Stimulated activated CD4-positive, alpha-beta T cell treated with anti-CD3 and anti-CD28 coated beads, Interleukin-15, amount 100 ng/mL, for 24 hours (primary cell): ENCODE data around the gene FBXO8.

ENCODE experiments used
- DNase-seq: peaks from one replicate; pipeline ENCODE4 v3.0.0-alpha.2; 2020

The FBXO8 gene

DNA sequence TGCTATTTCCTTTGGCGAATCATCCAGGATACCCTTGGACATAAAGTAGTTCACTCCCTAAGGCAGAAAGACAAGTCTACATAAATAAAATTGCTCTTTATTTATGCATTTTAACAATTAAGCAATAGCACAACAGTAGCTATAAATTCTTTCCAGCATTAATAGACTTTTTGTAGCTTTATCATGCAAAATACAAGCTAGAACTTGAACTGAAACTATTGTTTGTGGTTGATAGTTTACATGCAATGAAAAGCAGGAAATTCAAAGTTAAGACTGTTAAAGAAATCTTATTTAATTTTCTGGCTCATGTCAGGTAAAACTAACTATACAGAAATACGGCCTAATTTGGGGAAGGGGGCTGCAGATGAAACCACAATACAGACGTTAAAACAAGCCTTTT is 42.3 kb downstream of the FBXO8 start:
- no peak for DNase-seq

DNA sequence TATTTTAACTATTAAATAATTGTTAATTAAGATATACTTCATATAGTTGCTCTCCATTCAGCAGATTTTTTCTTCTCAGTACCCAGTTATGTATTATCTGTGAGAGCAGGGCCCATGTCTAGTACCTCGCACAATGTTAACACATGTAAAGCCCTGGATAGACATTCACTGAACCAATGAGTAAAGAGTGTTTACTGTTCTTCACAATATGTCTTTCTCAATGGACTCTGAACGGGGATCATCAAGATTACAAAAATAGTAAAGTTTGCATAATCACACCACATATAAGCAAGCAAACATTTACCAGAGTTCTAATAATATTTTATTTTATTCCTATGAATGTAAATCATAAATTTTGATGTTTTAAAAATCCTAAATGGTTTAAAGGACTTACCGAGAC is 47.1 kb downstream of the FBXO8 start:
- no peak for DNase-seq

- DNase-seq, result no peak
These were observed 52.8 kb downstream of the FBXO8 start for GRCh38 chr4:174230680-174231079.

DNA sequence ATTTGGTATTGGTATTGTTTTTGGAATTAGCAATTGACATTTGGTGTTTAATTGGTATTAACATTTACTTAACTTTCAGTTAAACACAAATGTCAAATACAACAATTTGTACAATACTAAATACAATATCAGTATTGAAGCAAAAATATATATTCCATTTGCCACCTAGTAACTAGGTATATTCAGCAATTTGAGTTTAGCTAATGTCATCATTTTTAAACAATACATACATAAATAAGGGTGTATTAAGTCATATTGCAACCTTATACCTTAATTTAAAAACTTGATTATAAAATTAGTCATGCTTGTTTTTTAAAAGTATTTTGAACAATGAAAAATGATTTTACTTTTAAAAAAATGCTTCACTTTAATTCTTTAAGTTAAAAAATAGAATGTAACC is 53.3 kb downstream of the FBXO8 start:
- DNase-seq, result no peak

GRCh38 chr4:174228988-174229387 is 54.5 kb downstream of the FBXO8 start:
- DNase-seq, result no peak

GRCh38 chr4:174225349-174226049 is 58.0 kb downstream of the FBXO8 start:
- no peak for DNase-seq

- no peak for DNase-seq
These were observed 58.9 kb downstream of the FBXO8 start for GRCh38 chr4:174224550-174224949.

DNA sequence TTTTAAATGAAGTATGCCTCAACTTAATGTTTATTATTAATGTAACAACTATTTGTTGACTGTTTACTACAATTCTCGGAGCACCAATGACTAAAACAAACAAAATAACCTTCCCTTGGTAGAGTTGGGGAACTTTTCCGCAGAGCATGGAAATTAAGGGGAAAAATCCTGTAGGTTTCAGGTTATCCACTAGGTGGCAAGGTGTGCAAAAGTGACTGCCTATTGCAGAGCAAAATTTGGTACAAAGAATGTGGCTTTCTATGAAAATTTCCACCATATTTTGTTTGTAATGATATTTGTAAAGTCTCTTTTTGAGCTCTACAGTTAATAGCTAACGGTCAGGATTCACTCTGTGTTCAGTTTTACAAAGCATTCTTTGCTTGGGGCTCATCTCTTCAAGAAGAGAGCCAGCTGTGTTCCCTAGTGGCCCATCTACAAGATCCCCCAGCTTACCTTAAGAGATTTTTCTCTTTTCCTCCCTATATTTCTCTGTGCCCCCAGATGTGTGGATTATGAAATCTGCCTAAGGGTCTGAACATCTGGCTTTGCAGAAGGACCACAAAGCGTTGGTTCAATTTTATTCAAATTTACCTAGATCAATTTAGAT is 61.1 kb downstream of the FBXO8 start:
- DNase-seq, result no peak

DNA sequence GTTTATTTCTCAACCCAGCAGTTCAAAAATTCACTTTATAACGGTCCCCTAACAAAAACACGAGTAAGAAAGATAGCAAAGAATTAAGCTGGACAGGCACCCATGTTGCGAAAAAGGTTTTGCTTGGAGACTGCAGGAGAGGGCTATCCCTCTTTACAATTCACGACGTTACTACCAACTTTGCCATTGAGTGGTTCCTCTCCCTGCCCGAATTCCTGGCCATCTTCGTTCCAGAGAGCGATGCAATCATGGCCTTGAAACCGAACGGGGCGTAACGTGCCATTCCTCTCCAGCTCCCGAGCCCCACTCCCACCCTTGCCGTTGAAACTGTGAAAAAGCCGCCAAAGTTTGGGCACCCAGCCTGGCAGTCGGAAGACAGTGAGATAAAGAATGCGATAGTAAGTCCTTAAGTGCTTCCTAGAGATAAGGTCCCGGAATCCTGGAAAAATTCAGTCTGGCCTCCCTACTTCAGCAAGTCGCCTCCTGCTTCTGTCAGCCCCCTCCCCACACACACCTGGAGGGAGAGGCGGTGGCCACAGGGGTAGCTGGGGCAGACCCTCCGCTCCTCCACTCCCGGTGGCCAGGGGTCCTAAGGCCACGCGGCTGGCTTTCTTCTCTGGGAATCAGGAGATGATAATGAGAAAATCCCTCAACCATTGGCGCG is 65.2 kb downstream of the FBXO8 start:
- no peak for DNase-seq

DNA sequence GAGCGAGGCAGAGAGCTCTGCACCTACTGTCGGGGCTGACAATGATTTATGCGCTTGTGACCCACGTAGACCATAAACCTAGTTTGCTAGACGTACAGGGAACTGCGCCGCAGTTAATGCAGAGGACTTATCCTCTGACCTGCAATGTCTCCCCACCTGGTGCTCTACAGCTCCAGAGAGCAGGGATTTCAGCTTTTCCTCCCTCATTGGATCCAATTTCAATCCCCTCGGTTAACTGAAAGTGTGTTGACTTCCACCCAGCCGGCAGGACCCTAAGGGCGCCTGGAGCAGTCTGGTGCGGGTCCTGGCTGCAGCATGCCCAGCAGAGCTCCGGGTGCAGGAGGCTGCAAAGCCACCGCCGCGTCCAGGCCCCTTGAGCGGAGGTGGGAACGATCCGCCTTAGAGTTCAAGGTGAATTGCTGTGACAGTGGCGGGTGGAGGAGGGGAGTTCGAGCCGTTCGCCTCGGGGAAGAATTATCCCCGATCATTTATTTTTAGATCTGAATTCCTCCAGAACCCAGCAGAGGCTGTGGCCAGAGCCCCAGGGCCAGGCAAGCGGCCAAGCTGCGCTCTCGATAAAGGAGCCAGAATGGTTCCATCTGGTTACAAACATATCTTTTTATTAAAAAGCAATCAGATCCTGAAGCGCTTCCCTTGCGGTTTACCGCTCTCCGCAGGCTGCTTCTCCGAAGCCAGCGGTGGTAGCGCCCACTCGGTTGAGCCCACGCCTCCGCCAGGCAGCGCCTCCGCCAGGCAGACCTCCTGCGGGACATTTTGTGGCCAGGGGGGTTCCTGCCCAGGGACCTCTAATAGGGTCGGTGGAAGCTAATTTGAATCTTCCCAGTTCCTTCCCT is 66.0 kb downstream of the FBXO8 start:
- peak; percentile 26 for DNase-seq

DNA sequence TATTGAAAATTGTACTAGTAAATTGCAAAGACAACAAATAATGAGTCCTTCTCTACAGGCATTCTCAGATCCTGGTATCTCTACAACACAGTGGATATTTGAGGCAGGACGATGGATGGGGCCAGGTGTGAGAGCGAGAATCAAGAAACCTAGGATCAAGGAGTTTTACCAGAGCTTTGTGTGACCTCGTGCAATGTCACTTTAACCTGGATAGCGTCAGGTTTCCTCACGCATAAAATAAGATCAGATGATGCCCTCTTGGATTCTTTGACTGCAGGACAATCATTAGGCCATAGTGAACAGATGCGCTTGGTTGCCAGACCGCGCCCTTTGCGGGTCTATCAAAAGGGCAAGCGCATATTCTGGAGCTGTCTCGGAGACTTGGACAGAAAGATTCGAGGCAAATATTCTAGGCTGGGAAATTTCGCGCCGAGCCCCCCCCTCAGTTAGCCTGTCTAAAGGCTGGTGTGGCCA is 66.6 kb downstream of the FBXO8 start:
- DNase-seq, result no peak

GRCh38 chr4:174215961-174216680 is 67.3 kb downstream of the FBXO8 start:
- DNase-seq, result no peak

GRCh38 chr4:174215057-174215456 is 68.4 kb downstream of the FBXO8 start:
- DNase-seq, result no peak

GRCh38 chr4:174214101-174214878 is 69.2 kb downstream of the FBXO8 start:
- DNase-seq, result peak; percentile 36

DNA sequence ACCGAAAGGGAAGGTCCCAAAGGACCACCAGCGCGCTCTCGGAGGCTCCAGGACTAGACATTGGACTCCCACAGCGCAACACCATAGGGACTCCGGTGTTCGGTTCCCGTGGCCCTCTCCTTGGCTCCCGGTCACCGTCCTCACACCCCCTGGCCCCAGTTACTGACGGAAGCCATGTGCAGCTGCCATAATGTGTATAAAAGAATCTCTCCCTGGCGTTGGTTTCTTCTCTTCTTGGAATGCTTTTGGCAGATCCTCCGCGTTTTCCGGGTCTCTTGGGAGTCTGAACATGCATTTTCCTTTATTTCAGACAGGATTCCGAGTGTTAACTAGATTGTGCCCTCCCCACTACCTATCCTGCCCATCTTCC is 69.8 kb downstream of the FBXO8 start:
- no peak for DNase-seq

GRCh38 chr4:174212061-174212460 is 71.4 kb downstream of the FBXO8 start:
- no peak for DNase-seq

GRCh38 chr4:174211622-174212044 is 71.8 kb downstream of the FBXO8 start:
- no peak for DNase-seq

DNA sequence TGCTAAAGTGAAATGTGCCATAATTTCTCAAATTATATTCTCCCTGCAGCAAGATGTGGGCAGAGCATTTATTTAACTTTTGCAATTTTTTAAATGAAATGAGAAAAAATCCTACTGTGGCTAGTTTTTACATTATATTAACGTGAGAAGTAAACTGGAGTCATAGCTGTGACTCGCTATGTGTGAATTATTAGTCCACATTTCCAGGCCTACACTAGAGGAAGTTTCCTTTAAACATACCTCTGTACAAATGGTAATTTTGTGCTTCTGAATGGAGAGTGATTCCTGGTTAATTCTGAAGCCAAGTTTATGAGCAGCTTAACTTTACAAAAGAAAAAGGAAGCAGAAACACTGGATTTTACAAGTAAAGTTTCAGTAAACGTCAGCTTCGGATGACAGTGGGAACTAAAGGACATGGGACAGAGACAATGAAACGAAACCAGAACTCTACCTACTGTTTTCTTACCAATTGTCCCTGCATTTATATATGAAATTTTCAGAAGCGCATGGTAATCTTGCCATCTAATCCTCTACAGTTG is 72.4 kb downstream of the FBXO8 start:
- no peak for DNase-seq

DNA sequence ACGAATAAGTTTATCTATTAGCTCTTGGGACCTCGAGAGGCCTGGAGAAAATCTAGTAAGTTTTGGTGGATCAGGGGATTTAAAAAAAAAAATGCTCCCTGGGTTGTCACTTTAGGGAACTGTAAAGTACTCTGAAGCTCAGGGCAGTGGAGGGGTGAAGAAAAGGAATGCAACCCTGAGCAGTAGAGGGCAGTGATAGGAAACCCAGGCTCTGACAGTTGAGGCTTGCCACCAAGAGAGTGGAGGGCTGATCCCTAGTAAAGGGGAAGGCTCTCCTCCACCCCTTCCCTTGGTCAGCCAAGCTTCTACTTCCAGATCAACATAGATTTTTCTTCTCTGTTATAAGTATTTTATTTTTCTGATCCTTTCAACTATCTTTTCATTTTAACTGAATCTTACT is 73.1 kb downstream of the FBXO8 start:
- no peak for DNase-seq

DNA sequence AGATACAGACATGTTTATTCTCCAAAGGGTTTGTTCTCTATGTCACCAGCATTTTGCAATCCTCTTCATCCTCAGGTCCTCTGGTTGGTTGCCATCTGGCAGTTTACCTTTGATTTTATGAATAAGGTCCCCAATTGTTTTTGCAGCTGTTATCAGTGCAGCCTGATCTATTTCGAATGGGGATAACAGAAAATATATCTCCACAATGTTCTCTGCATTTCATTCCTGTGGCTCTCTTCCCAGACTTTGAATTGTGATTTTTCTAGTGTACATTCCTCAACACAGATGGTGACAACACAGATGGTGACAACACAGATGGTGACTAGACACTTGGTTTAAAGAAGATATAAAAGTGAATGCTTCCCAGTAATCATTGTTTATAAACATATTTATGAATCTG is 74.1 kb downstream of the FBXO8 start:
- no peak for DNase-seq

DNA sequence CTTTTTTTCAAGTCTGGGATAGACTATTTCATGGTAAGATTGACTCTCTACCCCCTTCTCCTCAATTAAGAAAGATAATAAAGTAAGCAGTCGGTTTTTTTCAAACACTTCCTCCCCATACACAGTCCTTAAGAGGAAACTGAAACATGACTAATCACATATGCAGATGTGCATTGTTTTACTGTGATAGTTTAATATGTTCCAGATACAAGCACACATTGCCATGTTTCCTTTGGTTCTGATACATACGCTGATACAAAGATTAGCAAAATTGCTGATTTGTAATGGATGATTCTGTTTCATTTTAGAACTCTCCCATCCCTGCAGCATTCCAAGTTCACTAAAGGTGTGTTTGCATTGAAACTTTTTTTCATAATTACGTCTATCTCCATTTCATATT is 76.1 kb downstream of the FBXO8 start:
- DNase-seq, result no peak
